Measurements from ENCODE around the gene HAO1.

DNA sequence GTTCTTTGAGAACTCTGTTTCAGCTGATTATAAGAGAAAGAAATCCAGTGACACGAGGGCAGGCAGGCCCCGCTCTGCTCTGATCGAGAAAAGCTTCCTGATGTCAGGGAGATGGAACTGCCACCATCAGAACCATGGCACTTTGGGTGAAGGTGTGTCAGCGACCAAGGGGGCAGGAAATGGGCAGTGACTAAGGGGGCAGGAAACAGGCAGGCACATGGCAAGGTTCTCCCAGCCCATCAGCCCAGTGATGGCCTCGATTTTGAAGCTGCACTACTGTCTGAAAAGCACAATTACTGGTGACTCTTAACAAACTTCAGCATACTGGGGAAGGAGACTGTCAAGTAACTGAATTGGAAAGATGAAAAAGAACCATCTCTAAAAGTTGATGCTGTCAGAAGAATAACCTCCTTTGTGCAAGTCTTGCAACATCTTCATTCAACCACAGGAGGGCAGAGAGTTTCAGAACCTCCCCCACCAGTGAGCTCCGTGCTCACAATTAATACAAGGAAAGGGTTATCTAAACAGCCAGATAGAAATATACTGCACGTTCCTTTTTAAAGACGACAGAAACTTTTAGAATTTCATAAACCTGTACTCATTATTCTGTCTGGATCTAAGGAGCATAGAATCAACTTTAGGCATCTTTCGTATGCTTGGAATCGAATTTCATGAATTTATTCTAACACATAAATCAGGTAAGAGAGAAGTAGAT is 40.2 kb upstream of the HAO1 start:
- TF ChIP-seq GATA3 (IDR thresholded peaks at IDR 0.05; ENCODE audit: low read depth, low read length), result no peak
- no peak for TF ChIP-seq GATA2 (IDR thresholded peaks at IDR 0.05; ENCODE audit: low read depth, low read length)
